ENCODE results near the gene PPP1R3A. TPM values are rescaled to one million over a fixed set of nuclear protein-coding genes. Genes with fewer than 3 reads are reported as not detected.

The PPP1R3A gene
- total and polyA plus RNA-seq, 2 of the 4 experiments (the other 2 are of a cell fraction), result not detected

GRCh38 chr7:113828581-113828980, 90.2 kb downstream of the PPP1R3A start:
- Histone ChIP-seq H3K9ac (ENCODE audit: low read depth, low read length) (no peak overlapping the region), H3K56ac (ENCODE audit: extremely low read depth, insufficient read depth, low read length) (no peak overlapping the region), H2AFZ (replicated peaks; ENCODE audit: low read length, poor library complexity) (no peak overlapping the region), H3K27me3 (ENCODE audit: control insufficient read depth, insufficient read depth, low read length) (no peaks in the 10 kb centered on the region), H3K4me3 (ENCODE audit: insufficient read depth, low read depth, low read length) (no peak overlapping the region), H3K23ac (ENCODE audit: low read depth, low read length) (no peak overlapping the region), H2AK9ac (replicated peaks; ENCODE audit: low read depth, low read length, poor library complexity) (no peak overlapping the region), H3K4ac (ENCODE audit: low read depth, low read length) (no peak overlapping the region), H2BK15ac (ENCODE audit: low read depth, low read length) (no peak overlapping the region), H4K8ac (ENCODE audit: low read depth in 2 of 2, low read length in 2 of 2) (no peak overlapping the region), H2BK120ac (ENCODE audit: low read depth, low read length) (no peak overlapping the region), H2AK5ac (ENCODE audit: low read depth, low read length) (no peak overlapping the region), H3K4me1 (ENCODE audit: control insufficient read depth, insufficient read depth, low read length) (no peaks in the 10 kb centered on the region), H4K20me1 (ENCODE audit: insufficient read depth, low read length) (no peaks in the 10 kb centered on the region), H3K14ac (replicated peaks; ENCODE audit: low read depth, low read length) (no peak overlapping the region), H3K4me2 (ENCODE audit: low read depth, low read length) (no peak overlapping the region), H3K9me1 (ENCODE audit: insufficient read depth, low read length) (no peaks in the 10 kb centered on the region), H3K36me3 (ENCODE audit: control insufficient read depth, insufficient read depth, low read length) (no peaks in the 10 kb centered on the region), H2BK20ac (ENCODE audit: low read depth, low read length) (no peak overlapping the region), H3K18ac (ENCODE audit: low read depth, low read length) (no peak overlapping the region), H3K27ac (ENCODE audit: insufficient read depth, low read length) (no peak overlapping the region), H3K79me1 (ENCODE audit: low read depth in 1 of 2, low read length in 2 of 2) (no peaks in the 10 kb centered on the region), H2BK5ac (ENCODE audit: low read depth, low read length, poor library complexity, severe bottlenecking) (no peak overlapping the region), H4K5ac (ENCODE audit: low read depth, low read length) (no peak overlapping the region), H3K9me3 (ENCODE audit: control insufficient read depth, insufficient read depth, low read length) (no peaks in the 10 kb centered on the region), H4K91ac (ENCODE audit: insufficient read depth, low read depth, low read length) (no peak overlapping the region)
- intact Hi-C loops (cut with micrococcal nuclease), result no loop called here
- no CpG with 5 or more reads among the region's 3 CpGs for WGBS, 2 experiments (ENCODE audit: extremely low coverage in 2 of 2, insufficient read length in 1 of 2)
- no peak for TF ChIP-seq RFX5 (IDR thresholded peaks at IDR 0.05; ENCODE audit: low read depth, low read length)
- TF ChIP-seq MAFK (IDR thresholded peaks at IDR 0.05; ENCODE audit: low read depth, low read length), result no peak
- no peak for TF ChIP-seq RCOR1 (IDR thresholded peaks at IDR 0.05; ENCODE audit: insufficient replicate concordance, low read length)
- TF ChIP-seq CHD1 (IDR thresholded peaks at IDR 0.05; ENCODE audit: low read depth, low read length), result no peak
- TF ChIP-seq CTCF (conservative IDR thresholded peaks at IDR 0.05; ENCODE audit: low read depth, low read length), result no peak
- no peak for TF ChIP-seq POLR2A (IDR thresholded peaks at IDR 0.05; ENCODE audit: low read depth, low read length)
- TF ChIP-seq FOS (IDR thresholded peaks at IDR 0.05; ENCODE audit: low read depth, low read length), result no peak
- TF ChIP-seq NFE2L2 (IDR thresholded peaks at IDR 0.05; ENCODE audit: low read depth, low read length), result no peak
- no peak for TF ChIP-seq CEBPB (IDR thresholded peaks at IDR 0.05; ENCODE audit: low read depth, low read length)
- TF ChIP-seq RAD21 (IDR thresholded peaks at IDR 0.05; ENCODE audit: low read length), result no peak
- TF ChIP-seq USF2 (IDR thresholded peaks at IDR 0.05; ENCODE audit: low read depth, low read length), result no peak
- TF ChIP-seq SMC3 (IDR thresholded peaks at IDR 0.05; ENCODE audit: low read depth, low read length), result no peak
- ChIA-PET CTCF (interaction anchor here (0.6 kb wide), 1 partner anchor 1871 kb away, joined by 3 read pairs; no protein-coding TSS in a partner anchor), POLR2A (ENCODE audit: unreplicated experiment) (no interaction called here)
- in situ Hi-C loops (cut with MboI; ENCODE audit: low sequenced_read_pairs), result no loop called here
- no TSS peak for BruUV-seq (replicated peaks)
- no peak for ATAC-seq (ENCODE audit: low read depth)
- dilution Hi-C loops (cut with HindIII; ENCODE audit: low sequenced_read_pairs, unreplicated experiment), result no loop called here
- no peak for DNase-seq

All from IMR-90 (cell line).